ENCODE results near the gene FMN2. TPM values are rescaled to one million over a fixed set of nuclear protein-coding genes. Genes with fewer than 3 reads are reported as not detected.

FMN2 gene
- total and polyA plus RNA-seq, 4 donors, result 0.14 to 2.7 (median 1.2) TPM

DNA sequence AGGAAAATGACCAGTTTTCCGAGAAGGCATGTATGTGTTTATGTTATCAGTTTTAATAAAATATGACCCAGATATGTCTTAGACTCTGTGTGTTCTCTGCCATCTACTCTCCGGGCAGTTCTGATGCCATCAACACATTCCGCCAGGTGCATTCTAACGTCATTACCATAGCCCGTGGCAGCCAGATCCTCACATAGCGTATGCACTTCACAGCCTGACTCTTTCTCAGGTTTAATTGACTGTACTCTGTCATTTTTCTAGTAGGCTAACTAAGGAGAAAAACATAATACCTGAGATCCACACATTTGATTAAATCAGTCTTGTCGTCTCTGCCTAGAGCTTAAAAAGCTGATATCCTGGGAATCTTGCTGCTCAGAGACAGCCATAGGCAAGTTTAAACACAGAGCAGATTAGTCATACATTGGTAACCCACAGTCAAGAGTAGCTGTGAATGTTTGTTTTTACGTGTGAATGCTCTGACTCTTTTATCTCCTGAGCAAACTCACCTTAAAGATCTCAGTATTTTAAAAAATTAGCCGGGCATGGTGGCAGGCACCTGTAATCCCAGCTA lies 344.4 kb downstream of the FMN2 start:
- WGBS, 2 donors, result 85 to 88% methylated on average over 9 of the region's 9 CpGs

DNA sequence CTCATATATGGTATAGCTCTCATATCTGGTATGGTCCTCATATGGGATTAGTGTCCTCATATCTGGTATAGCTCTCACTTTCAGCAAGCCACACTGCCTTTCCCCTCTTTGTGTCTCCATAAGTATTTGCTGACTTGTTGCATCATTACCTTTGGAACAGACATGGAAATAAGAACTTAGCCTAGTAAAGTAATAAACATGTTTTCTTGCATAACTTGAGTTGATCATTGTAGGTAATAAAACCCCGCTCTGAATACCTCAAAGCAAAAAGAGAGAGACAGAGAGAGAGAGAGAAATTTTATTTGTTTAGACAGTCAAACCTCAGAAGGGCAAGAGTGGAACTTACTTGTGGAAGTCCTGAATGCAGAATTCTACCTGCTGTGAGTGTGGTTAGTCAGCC lies 350.0 kb downstream of the FMN2 start:
- Histone ChIP-seq H3K27me3 (ENCODE audit: control insufficient read depth in 3 of 3, insufficient read depth in 3 of 3, low read length in 2 of 3) (no peaks in the 10 kb centered on the region), H3K36me3 (ENCODE audit: control insufficient read depth in 4 of 4, insufficient read depth in 4 of 4, low read length in 4 of 4) (no peaks in the 10 kb centered on the region), H3K9ac (ENCODE audit: insufficient read depth in 1 of 2, low read length in 2 of 2) (no peak overlapping the region), H3K9me3 (ENCODE audit: control insufficient read depth in 4 of 4, insufficient read depth in 3 of 4, low read length in 3 of 4) (no peaks in the 10 kb centered on the region), H3K4me3 (no peak overlapping the region), H3K4me1 (ENCODE audit: control insufficient read depth in 5 of 5, insufficient read depth in 5 of 5, low read length in 5 of 5) (no peaks in the 10 kb centered on the region), H3K27ac (ENCODE audit: low read depth in 1 of 2, low read length in 1 of 2) (no peak overlapping the region)
- WGBS, 2 donors, result 92 to 96% methylated on average over 1 of the region's 1 CpG
- TF ChIP-seq, protein P1, sequence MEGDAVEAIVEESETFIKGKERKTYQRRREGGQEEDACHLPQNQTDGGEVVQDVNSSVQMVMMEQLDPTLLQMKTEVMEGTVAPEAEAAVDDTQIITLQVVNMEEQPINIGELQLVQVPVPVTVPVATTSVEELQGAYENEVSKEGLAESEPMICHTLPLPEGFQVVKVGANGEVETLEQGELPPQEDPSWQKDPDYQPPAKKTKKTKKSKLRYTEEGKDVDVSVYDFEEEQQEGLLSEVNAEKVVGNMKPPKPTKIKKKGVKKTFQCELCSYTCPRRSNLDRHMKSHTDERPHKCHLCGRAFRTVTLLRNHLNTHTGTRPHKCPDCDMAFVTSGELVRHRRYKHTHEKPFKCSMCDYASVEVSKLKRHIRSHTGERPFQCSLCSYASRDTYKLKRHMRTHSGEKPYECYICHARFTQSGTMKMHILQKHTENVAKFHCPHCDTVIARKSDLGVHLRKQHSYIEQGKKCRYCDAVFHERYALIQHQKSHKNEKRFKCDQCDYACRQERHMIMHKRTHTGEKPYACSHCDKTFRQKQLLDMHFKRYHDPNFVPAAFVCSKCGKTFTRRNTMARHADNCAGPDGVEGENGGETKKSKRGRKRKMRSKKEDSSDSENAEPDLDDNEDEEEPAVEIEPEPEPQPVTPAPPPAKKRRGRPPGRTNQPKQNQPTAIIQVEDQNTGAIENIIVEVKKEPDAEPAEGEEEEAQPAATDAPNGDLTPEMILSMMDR (IDR thresholded peaks at IDR 0.05; ENCODE audit: control extremely low read depth, extremely low read depth), result no peak
- DNase-seq (no peak), ATAC-seq (ENCODE audit: insufficient read depth, low FRiP score) (no peak)

More for the DNA sequence above, 344.4 kb downstream of the FMN2 start:
- no peak for ATAC-seq (ENCODE audit: insufficient read depth, low FRiP score)
- Histone ChIP-seq H3K9me3 (ENCODE audit: control insufficient read depth in 4 of 4, insufficient read depth in 3 of 4, low read length in 3 of 4) (peaks cover 0 to 3% (median 0%) of the 10 kb centered on the region in 4 donors), H3K27ac (ENCODE audit: low read depth in 1 of 2, low read length in 1 of 2) (no peak overlapping the region), H3K9ac (ENCODE audit: insufficient read depth in 1 of 2, low read length in 2 of 2) (no peak overlapping the region), H3K27me3 (ENCODE audit: control insufficient read depth in 3 of 3, insufficient read depth in 3 of 3, low read length in 2 of 3) (no peaks in the 10 kb centered on the region), H3K36me3 (ENCODE audit: control insufficient read depth in 4 of 4, insufficient read depth in 4 of 4, low read length in 4 of 4) (no peaks in the 10 kb centered on the region), H3K4me3 (no peak overlapping the region), H3K4me1 (ENCODE audit: control insufficient read depth in 5 of 5, insufficient read depth in 5 of 5, low read length in 5 of 5) (no peaks in the 10 kb centered on the region)
- TF ChIP-seq, protein P1 (IDR thresholded peaks at IDR 0.05; ENCODE audit: control extremely low read depth, extremely low read depth), result no peak
- no peak for DNase-seq

DNA sequence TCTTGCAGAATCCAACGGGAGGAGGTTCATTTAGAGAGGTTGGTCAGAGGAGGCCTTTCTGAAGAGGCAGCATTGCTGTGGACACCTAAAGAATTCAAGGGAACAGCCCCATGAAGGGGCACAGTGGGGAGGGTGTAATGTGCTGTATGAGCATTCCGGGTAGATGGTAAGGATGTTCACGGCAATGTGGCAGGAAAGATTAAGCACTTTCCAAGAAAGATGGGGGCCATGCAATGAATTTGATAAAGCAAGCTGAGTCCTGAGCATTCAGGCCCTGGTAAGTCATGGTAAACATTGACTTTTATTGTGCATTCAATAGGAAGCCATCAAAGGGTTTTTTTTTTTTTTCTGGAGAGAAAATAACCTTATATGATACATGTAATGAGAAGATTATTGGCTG lies 353.7 kb downstream of the FMN2 start:
- Histone ChIP-seq H3K27me3 (ENCODE audit: control insufficient read depth in 3 of 3, insufficient read depth in 3 of 3, low read length in 2 of 3) (no peaks in the 10 kb centered on the region), H3K9me3 (ENCODE audit: control insufficient read depth in 4 of 4, insufficient read depth in 3 of 4, low read length in 3 of 4) (no peaks in the 10 kb centered on the region), H3K36me3 (ENCODE audit: control insufficient read depth in 4 of 4, insufficient read depth in 4 of 4, low read length in 4 of 4) (no peaks in the 10 kb centered on the region), H3K9ac (ENCODE audit: insufficient read depth in 1 of 2, low read length in 2 of 2) (no peak overlapping the region), H3K27ac (ENCODE audit: low read depth in 1 of 2, low read length in 1 of 2) (no peak overlapping the region), H3K4me3 (no peak overlapping the region), H3K4me1 (ENCODE audit: control insufficient read depth in 5 of 5, insufficient read depth in 5 of 5, low read length in 5 of 5) (no peaks in the 10 kb centered on the region)
- WGBS, 2 donors, result 81 to 84% methylated on average over 3 of the region's 3 CpGs
- ATAC-seq (ENCODE audit: insufficient read depth, low FRiP score) (no peak), DNase-seq (no peak)
- TF ChIP-seq, protein P1 (IDR thresholded peaks at IDR 0.05; ENCODE audit: control extremely low read depth, extremely low read depth), result no peak
